WTC11 (cell line): ENCODE results near the gene INCA1. TPM values are rescaled to one million over a fixed set of nuclear protein-coding genes. Genes with fewer than 3 reads are reported as not detected.

Source experiments
- ATAC-seq: fragments of 200-7000 bp; cut with Tn5 transposase; 2 replicates; pipeline ENCODE4 v1.10.0; 2021; ENCODE audit warnings: mild to moderate bottlenecking, moderate library complexity
- CTCF ChIA-PET: fragments of 300-600 bp; sonication (Branson Sonifier 250); formaldehyde crosslinking; loops from one replicate; lab custom pipeline; 2021; ENCODE audit warnings: antibody characterized with exemption; lab: Charles Lee
- POLR2A ChIA-PET: fragments of 350-600 bp; sonication (Branson Sonifier 250); formaldehyde crosslinking; loops from one replicate; lab custom pipeline; 2021; ENCODE audit warnings: antibody characterized with exemption; lab: Charles Lee
- DNase-seq: peaks from one replicate; pipeline ENCODE4 v3.0.0; 2021; ENCODE audit warnings: low spot score
- H3K27ac Mint-ChIP-seq: 2 replicates; pipeline ENCODE4 v1.8.0; 2021; ENCODE audit warnings: mixed read lengths
- H3K27me3 Mint-ChIP-seq: 2 replicates; pipeline ENCODE4 v1.8.0; 2021; ENCODE audit warnings: low read depth, mild to moderate bottlenecking, moderate library complexity, mixed read lengths
- H3K36me3 Mint-ChIP-seq: 2 replicates; pipeline ENCODE4 v1.8.0; 2021; ENCODE audit warnings: mixed read lengths
- H3K4me1 Mint-ChIP-seq: 2 replicates; pipeline ENCODE4 v1.8.0; 2022; ENCODE audit warnings: mixed read lengths
- H3K4me3 Mint-ChIP-seq: 2 replicates; pipeline ENCODE4 v1.8.0; 2021; ENCODE audit warnings: mild to moderate bottlenecking, moderate library complexity, mixed read lengths
- H3K9me3 Mint-ChIP-seq: 2 replicates; pipeline ENCODE4 v1.8.0; 2021; ENCODE audit warnings: mixed read lengths
- CREM ChIP-seq: sonication (generic); formaldehyde crosslinking; IDR thresholded peaks from 2 replicates; pipeline ENCODE4 v1.8.1; 2022; ENCODE audit warnings: mild to moderate bottlenecking, missing genetic modification reagents, moderate library complexity
- FOXP1 ChIP-seq: sonication (generic); formaldehyde crosslinking; IDR thresholded peaks from 2 replicates; pipeline ENCODE4 v1.8.0; 2022; ENCODE audit warnings: missing genetic modification reagents, mild to moderate bottlenecking, moderate library complexity, borderline replicate concordance
- GRHL2 ChIP-seq: fragments of 250-450 bp; sonication (Bioruptor Pico); IDR thresholded peaks from 2 replicates; pipeline ENCODE4 v1.8.0; 2022; ENCODE audit warnings: mild to moderate bottlenecking, moderate library complexity; ENCODE audit not compliant: insufficient replicate concordance, severe bottlenecking
- GTF2I ChIP-seq: fragments of 250-450 bp; sonication (Bioruptor Pico); conservative IDR thresholded peaks from 2 replicates; pipeline ENCODE4 v1.4.0; 2021; ENCODE audit warnings: mild to moderate bottlenecking
- JUN ChIP-seq: sonication (generic); formaldehyde crosslinking; IDR thresholded peaks from 2 replicates; pipeline ENCODE4 v1.8.0; 2023; ENCODE audit warnings: mild to moderate bottlenecking, missing genetic modification reagents
- MYBL2 ChIP-seq: sonication (generic); formaldehyde crosslinking; IDR thresholded peaks from 2 replicates; pipeline ENCODE4 v1.8.1; 2023; ENCODE audit warnings: mild to moderate bottlenecking, moderate library complexity, missing genetic modification reagents
- NFATC4 ChIP-seq: fragments of 250-450 bp; sonication (Bioruptor Pico); IDR thresholded peaks from 2 replicates; pipeline ENCODE4 v1.9.0; 2021; ENCODE audit warnings: mild to moderate bottlenecking
- NFE2L1 ChIP-seq: sonication (generic); formaldehyde crosslinking; IDR thresholded peaks from 2 replicates; pipeline ENCODE4 v1.8.1; 2023; ENCODE audit warnings: missing genetic modification reagents
- NFYB ChIP-seq: sonication (generic); formaldehyde crosslinking; conservative IDR thresholded peaks from 2 replicates; pipeline ENCODE4 v1.8.0; 2022; ENCODE audit warnings: low read depth, missing genetic modification reagents
- NR3C1 ChIP-seq: sonication (generic); formaldehyde crosslinking; conservative IDR thresholded peaks from 2 replicates; pipeline ENCODE4 v1.8.1; 2023; ENCODE audit warnings: low read depth, mild to moderate bottlenecking, missing genetic modification reagents
- RELA ChIP-seq: sonication (generic); formaldehyde crosslinking; IDR thresholded peaks from 2 replicates; pipeline ENCODE4 v1.8.1; 2022; ENCODE audit warnings: missing genetic modification reagents, mild to moderate bottlenecking, borderline replicate concordance
- RORB ChIP-seq: fragments of 250-450 bp; sonication (Bioruptor Pico); IDR thresholded peaks from 2 replicates; pipeline ENCODE4 v1.9.0; 2021; ENCODE audit warnings: mild to moderate bottlenecking
- SP1 ChIP-seq: sonication (generic); formaldehyde crosslinking; conservative IDR thresholded peaks from 2 replicates; pipeline ENCODE4 v1.8.1; 2022; ENCODE audit warnings: missing genetic modification reagents
- TCF7 ChIP-seq: sonication (generic); formaldehyde crosslinking; IDR thresholded peaks from 2 replicates; pipeline ENCODE4 v1.8.0; 2022; ENCODE audit warnings: mild to moderate bottlenecking, low read depth, missing genetic modification reagents, moderate library complexity
- TEAD4 ChIP-seq: sonication (generic); formaldehyde crosslinking; IDR thresholded peaks from 2 replicates; pipeline ENCODE4 v1.8.0; 2022; ENCODE audit warnings: mild to moderate bottlenecking, missing genetic modification reagents
- ZBTB21 ChIP-seq: sonication (generic); formaldehyde crosslinking; IDR thresholded peaks from 2 replicates; pipeline ENCODE4 v1.8.1; 2023; ENCODE audit warnings: mild to moderate bottlenecking, missing genetic modification reagents, borderline replicate concordance
- ZNF219 ChIP-seq: sonication (generic); formaldehyde crosslinking; IDR thresholded peaks from 2 replicates; pipeline ENCODE4 v1.8.0; 2023; ENCODE audit warnings: missing genetic modification reagents, mild to moderate bottlenecking, borderline replicate concordance
- ZNF232 ChIP-seq: sonication (generic); formaldehyde crosslinking; IDR thresholded peaks from 2 replicates; pipeline ENCODE4 v1.8.0; 2022; ENCODE audit warnings: mild to moderate bottlenecking, missing genetic modification reagents
- ZNF416 ChIP-seq: fragments of 250-450 bp; sonication (Bioruptor Pico); IDR thresholded peaks from 2 replicates; pipeline ENCODE4 v1.9.0; 2021; ENCODE audit warnings: mild to moderate bottlenecking, inconsistent platforms
- ZNF423 ChIP-seq: fragments of 250-450 bp; sonication (Bioruptor Pico); IDR thresholded peaks from 2 replicates; pipeline ENCODE4 v2.1.2; 2022; ENCODE audit warnings: mild to moderate bottlenecking, moderate library complexity
- total RNA-seq: library from RNA; stranded (reverse); gene quantifications from 3 replicates; pipeline ENCODE4 v1.2.3, GENCODE V29; 2021
- TF ChIP-seq, protein P1 (sequence below): sonication (generic); formaldehyde crosslinking; IDR thresholded peaks from 2 replicates; pipeline ENCODE4 v1.8.0; 2022; ENCODE audit warnings: mild to moderate bottlenecking, missing genetic modification reagents
- TF ChIP-seq, protein P2 (sequence below): sonication (generic); formaldehyde crosslinking; IDR thresholded peaks from 2 replicates; pipeline ENCODE4 v1.8.0; 2022; ENCODE audit warnings: mild to moderate bottlenecking, missing genetic modification reagents
- TF ChIP-seq, protein P3 (sequence below): sonication (generic); formaldehyde crosslinking; IDR thresholded peaks from 2 replicates; pipeline ENCODE4 v1.8.1; 2023; ENCODE audit warnings: mild to moderate bottlenecking, missing genetic modification reagents, moderate library complexity
- TF ChIP-seq, protein P4 (sequence below): sonication (generic); formaldehyde crosslinking; IDR thresholded peaks from 2 replicates; pipeline ENCODE4 v1.8.1; 2023; ENCODE audit warnings: mild to moderate bottlenecking, moderate library complexity, missing genetic modification reagents
- TF ChIP-seq, protein P5 (sequence below): sonication (generic); formaldehyde crosslinking; IDR thresholded peaks from 2 replicates; pipeline ENCODE4 v1.8.1; 2023; ENCODE audit warnings: mild to moderate bottlenecking, missing genetic modification reagents
- TF ChIP-seq, protein P6 (sequence below): sonication (generic); formaldehyde crosslinking; IDR thresholded peaks from 2 replicates; pipeline ENCODE4 v1.8.0; 2022; ENCODE audit warnings: mild to moderate bottlenecking, missing genetic modification reagents
- TF ChIP-seq, protein P7 (sequence below): sonication (generic); formaldehyde crosslinking; IDR thresholded peaks from 2 replicates; pipeline ENCODE4 v1.8.1; 2022; ENCODE audit warnings: mild to moderate bottlenecking, moderate library complexity, missing genetic modification reagents

INCA1 gene
- total RNA-seq, 1 experiment from 2014 or later: 0.61 TPM

DNA sequence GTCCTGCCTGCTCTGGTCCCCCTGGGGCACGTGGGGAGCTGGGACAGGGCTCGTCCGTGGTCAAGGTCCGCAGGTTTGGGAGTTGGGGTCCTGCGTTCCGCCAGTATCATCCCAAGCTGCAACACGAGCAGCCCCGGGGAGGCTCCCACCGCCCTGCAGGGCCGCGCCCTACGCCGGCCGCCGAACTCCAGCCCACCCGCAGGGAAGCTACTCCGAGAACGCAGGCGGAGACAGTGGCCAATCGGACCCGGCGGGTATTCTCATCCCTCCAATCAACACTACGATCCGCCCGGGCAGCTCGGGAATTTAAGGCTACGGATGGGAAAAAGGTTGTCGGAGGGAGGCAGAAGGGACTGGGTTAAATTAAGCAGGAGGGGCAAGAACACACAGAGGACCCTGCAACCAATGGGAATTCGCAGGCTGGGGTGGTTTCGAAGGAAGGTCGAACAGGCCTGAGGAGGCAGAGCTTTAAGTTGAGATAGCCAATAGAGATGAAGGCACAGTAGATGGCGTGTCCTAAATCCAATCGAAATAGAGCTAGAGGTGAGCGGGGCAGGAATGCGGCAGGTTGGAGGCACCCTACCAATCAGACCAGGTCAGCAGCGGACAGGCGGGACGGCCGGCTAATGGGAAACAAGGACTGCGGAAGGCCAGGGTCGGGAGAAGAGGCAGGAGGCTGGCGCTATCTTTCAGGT, 30.3 kb downstream of the INCA1 start:
- CTCF ChIA-PET: interaction anchor here (0.9 to 3.2 kb wide), 20 partner anchors 10 to 271 kb away, joined by 3 to 49 read pairs (median 6); partner anchors contain the start of genes ARRB2, C17orf107, CAMTA2 and ENO3
- Mint-ChIP-seq H3K4me1 (peaks cover 22% of the 10 kb centered on the region), H3K36me3 (peaks cover 20% of the 10 kb centered on the region), H3K27me3 (peaks cover 10% of the 10 kb centered on the region), H3K4me3 (no peak overlapping the region), H3K9me3 (peaks cover 13% of the 10 kb centered on the region), H3K27ac (peak overlapping the region; percentile 90)
- POLR2A ChIA-PET: interaction anchor here (0.6 to 4.8 kb wide), 16 partner anchors 9 to 70 kb away, joined by 3 to 45 read pairs (median 4); partner anchors contain the start of genes C17orf107, CAMTA2, CHRNE and ENO3
- ATAC-seq: peak; percentile 93
- TF ChIP-seq NFATC4 (CRISPR knock-in tag) (no peak), JUN (peak; percentile 64; the same call in 1 of the 2 replicates), RORB (CRISPR knock-in tag) (no peak), NFE2L1 (peak; percentile 81; the same call in 1 of the 2 replicates), ZNF416 (CRISPR knock-in tag) (no peak), GTF2I (CRISPR knock-in tag) (no peak), ZNF219 (CRISPR knock-in tag) (no peak), ZBTB21 (CRISPR knock-in tag) (peak; percentile 0; the same call in 1 of the 2 replicates), TCF7 (CRISPR knock-in tag) (no peak), MYBL2 (CRISPR knock-in tag) (peak; percentile 85; the same call in 1 of the 2 replicates), NFYB (CRISPR knock-in tag) (peak; percentile 97), CREM (CRISPR knock-in tag) (peak; percentile 37; the same call in 1 of the 2 replicates), NR3C1 (CRISPR knock-in tag) (no peak), FOXP1 (CRISPR knock-in tag) (peak; percentile 82; the same call in 1 of the 2 replicates), ZNF232 (CRISPR knock-in tag) (0 out of 2 replicates have a peak, but pooled peaks have one; percentile 58), SP1 (peak; percentile 63), ZNF423 (CRISPR knock-in tag) (peak; percentile 85), GRHL2 (no peak), TEAD4 (CRISPR knock-in tag) (peak; percentile 66; the same call in 1 of the 2 replicates), RELA (0 out of 2 replicates have a peak, but pooled peaks have one; percentile 22)
- TF ChIP-seq, protein P1, sequence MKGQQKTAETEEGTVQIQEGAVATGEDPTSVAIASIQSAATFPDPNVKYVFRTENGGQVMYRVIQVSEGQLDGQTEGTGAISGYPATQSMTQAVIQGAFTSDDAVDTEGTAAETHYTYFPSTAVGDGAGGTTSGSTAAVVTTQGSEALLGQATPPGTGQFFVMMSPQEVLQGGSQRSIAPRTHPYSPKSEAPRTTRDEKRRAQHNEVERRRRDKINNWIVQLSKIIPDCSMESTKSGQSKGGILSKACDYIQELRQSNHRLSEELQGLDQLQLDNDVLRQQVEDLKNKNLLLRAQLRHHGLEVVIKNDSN (CRISPR knock-in tag): peak; percentile 54; the same call in 1 of the 2 replicates
- TF ChIP-seq, protein P2, sequence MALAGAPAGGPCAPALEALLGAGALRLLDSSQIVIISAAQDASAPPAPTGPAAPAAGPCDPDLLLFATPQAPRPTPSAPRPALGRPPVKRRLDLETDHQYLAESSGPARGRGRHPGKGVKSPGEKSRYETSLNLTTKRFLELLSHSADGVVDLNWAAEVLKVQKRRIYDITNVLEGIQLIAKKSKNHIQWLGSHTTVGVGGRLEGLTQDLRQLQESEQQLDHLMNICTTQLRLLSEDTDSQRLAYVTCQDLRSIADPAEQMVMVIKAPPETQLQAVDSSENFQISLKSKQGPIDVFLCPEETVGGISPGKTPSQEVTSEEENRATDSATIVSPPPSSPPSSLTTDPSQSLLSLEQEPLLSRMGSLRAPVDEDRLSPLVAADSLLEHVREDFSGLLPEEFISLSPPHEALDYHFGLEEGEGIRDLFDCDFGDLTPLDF (CRISPR knock-in tag): 0 out of 2 replicates have a peak, but pooled peaks have one; percentile 57
- TF ChIP-seq, protein P3, sequence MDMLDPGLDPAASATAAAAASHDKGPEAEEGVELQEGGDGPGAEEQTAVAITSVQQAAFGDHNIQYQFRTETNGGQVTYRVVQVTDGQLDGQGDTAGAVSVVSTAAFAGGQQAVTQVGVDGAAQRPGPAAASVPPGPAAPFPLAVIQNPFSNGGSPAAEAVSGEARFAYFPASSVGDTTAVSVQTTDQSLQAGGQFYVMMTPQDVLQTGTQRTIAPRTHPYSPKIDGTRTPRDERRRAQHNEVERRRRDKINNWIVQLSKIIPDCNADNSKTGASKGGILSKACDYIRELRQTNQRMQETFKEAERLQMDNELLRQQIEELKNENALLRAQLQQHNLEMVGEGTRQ: 0 out of 2 replicates have a peak, but pooled peaks have one; percentile 34
- TF ChIP-seq, protein P4, sequence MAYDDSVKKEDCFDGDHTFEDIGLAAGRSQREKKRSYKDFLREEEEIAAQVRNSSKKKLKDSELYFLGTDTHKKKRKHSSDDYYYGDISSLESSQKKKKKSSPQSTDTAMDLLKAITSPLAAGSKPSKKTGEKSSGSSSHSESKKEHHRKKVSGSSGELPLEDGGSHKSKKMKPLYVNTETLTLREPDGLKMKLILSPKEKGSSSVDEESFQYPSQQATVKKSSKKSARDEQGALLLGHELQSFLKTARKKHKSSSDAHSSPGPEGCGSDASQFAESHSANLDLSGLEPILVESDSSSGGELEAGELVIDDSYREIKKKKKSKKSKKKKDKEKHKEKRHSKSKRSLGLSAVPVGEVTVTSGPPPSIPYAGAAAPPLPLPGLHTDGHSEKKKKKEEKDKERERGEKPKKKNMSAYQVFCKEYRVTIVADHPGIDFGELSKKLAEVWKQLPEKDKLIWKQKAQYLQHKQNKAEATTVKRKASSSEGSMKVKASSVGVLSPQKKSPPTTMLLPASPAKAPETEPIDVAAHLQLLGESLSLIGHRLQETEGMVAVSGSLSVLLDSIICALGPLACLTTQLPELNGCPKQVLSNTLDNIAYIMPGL (CRISPR knock-in tag): peak; percentile 24; the same call in 1 of the 2 replicates
- TF ChIP-seq, protein P5, sequence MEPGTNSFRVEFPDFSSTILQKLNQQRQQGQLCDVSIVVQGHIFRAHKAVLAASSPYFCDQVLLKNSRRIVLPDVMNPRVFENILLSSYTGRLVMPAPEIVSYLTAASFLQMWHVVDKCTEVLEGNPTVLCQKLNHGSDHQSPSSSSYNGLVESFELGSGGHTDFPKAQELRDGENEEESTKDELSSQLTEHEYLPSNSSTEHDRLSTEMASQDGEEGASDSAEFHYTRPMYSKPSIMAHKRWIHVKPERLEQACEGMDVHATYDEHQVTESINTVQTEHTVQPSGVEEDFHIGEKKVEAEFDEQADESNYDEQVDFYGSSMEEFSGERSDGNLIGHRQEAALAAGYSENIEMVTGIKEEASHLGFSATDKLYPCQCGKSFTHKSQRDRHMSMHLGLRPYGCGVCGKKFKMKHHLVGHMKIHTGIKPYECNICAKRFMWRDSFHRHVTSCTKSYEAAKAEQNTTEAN: 0 out of 2 replicates have a peak, but pooled peaks have one; percentile 48
- TF ChIP-seq, protein P6, sequence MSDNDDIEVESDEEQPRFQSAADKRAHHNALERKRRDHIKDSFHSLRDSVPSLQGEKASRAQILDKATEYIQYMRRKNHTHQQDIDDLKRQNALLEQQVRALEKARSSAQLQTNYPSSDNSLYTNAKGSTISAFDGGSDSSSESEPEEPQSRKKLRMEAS (CRISPR knock-in tag): peak; percentile 86
- TF ChIP-seq, protein P7, sequence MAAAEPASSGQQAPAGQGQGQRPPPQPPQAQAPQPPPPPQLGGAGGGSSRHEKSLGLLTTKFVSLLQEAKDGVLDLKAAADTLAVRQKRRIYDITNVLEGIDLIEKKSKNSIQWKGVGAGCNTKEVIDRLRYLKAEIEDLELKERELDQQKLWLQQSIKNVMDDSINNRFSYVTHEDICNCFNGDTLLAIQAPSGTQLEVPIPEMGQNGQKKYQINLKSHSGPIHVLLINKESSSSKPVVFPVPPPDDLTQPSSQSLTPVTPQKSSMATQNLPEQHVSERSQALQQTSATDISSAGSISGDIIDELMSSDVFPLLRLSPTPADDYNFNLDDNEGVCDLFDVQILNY: peak; percentile 63; the same call in 1 of the 2 replicates
- DNase-seq: peak; percentile 97
